DND-41 (cell line): ENCODE measurements around the gene FTO.

Experiments
- EZH2 ChIP-seq: IDR thresholded peaks from 3 replicates; pipeline ENCODE4 v1.6.1; 2012; ENCODE audit warnings: borderline replicate concordance, low read depth, mild to moderate bottlenecking, moderate library complexity, low read length, inconsistent platforms; ENCODE audit not compliant: severe bottlenecking
- TF ChIP-seq, protein P1 (sequence below): IDR thresholded peaks from 2 replicates; pipeline ENCODE4 v1.5.1; 2012; ENCODE audit warnings: borderline replicate concordance, low read length, moderate library complexity, mild to moderate bottlenecking; ENCODE audit not compliant: poor library complexity, severe bottlenecking; ENCODE audit errors: extremely low read depth

DNA sequence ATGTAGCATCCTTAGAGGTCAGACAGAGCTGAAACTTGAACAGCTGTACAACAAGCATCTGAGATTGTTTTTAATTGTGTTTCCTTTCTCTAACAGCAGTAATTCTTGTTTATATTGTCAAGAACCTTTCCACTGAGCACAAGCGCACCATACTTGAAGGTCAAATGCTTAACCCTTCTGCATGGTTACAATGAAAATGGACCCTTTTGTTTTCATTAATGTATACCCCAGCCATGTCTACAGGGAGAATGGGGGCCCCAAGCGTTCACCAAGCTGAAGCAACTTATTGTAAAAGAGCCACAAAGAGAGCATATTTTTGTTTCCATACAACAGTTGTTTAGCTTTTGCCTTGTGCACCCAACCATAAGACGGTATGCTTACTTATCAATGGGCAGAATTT, 210.8 kb downstream of the FTO start:
- no peak for TF ChIP-seq EZH2
- TF ChIP-seq, protein P1, sequence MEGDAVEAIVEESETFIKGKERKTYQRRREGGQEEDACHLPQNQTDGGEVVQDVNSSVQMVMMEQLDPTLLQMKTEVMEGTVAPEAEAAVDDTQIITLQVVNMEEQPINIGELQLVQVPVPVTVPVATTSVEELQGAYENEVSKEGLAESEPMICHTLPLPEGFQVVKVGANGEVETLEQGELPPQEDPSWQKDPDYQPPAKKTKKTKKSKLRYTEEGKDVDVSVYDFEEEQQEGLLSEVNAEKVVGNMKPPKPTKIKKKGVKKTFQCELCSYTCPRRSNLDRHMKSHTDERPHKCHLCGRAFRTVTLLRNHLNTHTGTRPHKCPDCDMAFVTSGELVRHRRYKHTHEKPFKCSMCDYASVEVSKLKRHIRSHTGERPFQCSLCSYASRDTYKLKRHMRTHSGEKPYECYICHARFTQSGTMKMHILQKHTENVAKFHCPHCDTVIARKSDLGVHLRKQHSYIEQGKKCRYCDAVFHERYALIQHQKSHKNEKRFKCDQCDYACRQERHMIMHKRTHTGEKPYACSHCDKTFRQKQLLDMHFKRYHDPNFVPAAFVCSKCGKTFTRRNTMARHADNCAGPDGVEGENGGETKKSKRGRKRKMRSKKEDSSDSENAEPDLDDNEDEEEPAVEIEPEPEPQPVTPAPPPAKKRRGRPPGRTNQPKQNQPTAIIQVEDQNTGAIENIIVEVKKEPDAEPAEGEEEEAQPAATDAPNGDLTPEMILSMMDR, result no peak
